Measurements from ENCODE around the gene ASPSCR1.
"Not testable (repeated sequence)": the region's sequence is repeated elsewhere in the genome, so short reads cannot be mapped to it uniquely, and the experiment has no call there.

ASPSCR1 gene

GRCh38 chr17:82024859-82025258 is 47.4 kb downstream of the ASPSCR1 start:
- no peak for DNase-seq (ENCODE audit: low read depth)

- no peak for DNase-seq (ENCODE audit: low read depth)
These were observed 48.1 kb downstream of the ASPSCR1 start for GRCh38 chr17:82025401-82026107.

- no peak for DNase-seq (ENCODE audit: low read depth)
These were observed 50.8 kb downstream of the ASPSCR1 start for GRCh38 chr17:82028246-82028645.

- DNase-seq (ENCODE audit: low read depth) = no peak
These were observed 51.5 kb downstream of the ASPSCR1 start for GRCh38 chr17:82028966-82029365.

GRCh38 chr17:82029391-82029790 is 52.0 kb downstream of the ASPSCR1 start:
- DNase-seq (ENCODE audit: low read depth) = no peak

- no peak for DNase-seq (ENCODE audit: low read depth)
These were observed 52.6 kb downstream of the ASPSCR1 start for GRCh38 chr17:82029990-82030469.

GRCh38 chr17:82030470-82031302 is 53.3 kb downstream of the ASPSCR1 start:
- DNase-seq (ENCODE audit: low read depth) = peak; percentile 47

- no peak for DNase-seq (ENCODE audit: low read depth)
These were observed 54.0 kb downstream of the ASPSCR1 start, which contains the start of gene RAC3 for GRCh38 chr17:82031303-82031884. TSS of gene RAC3 (plus strand) at chr17:82031678. CDS start at chr17:82031762, 84 bp downstream.

- DNase-seq (ENCODE audit: low read depth) = no peak
These were observed 54.6 kb downstream of the ASPSCR1 start for GRCh38 chr17:82031885-82032627.

GRCh38 chr17:82033359-82034085 is 56.1 kb downstream of the ASPSCR1 start:
- no peak for DNase-seq (ENCODE audit: low read depth)

GRCh38 chr17:82034371-82035011 is 57.1 kb downstream of the ASPSCR1 start:
- DNase-seq (ENCODE audit: low read depth) = no peak

- no peak for DNase-seq (ENCODE audit: low read depth)
These were observed 58.1 kb downstream of the ASPSCR1 start for GRCh38 chr17:82035488-82035887.

GRCh38 chr17:82035956-82036633 is 58.7 kb downstream of the ASPSCR1 start:
- DNase-seq (ENCODE audit: low read depth) = no peak

- no peak for DNase-seq (ENCODE audit: low read depth)
These were observed 59.2 kb downstream of the ASPSCR1 start for GRCh38 chr17:82036634-82037091.

GRCh38 chr17:82037092-82037888 is 59.9 kb downstream of the ASPSCR1 start, which contains the start of gene DCXR:
TSS of gene DCXR (minus strand) at chr17:82037697. CDS start at chr17:82037682, 15 bp downstream.
- peak; percentile 89 for DNase-seq (ENCODE audit: low read depth)

GRCh38 chr17:82037889-82038195 is 60.4 kb downstream of the ASPSCR1 start:
- DNase-seq (ENCODE audit: low read depth) = no peak

GRCh38 chr17:82038796-82039409 is 61.5 kb downstream of the ASPSCR1 start:
- DNase-seq (ENCODE audit: low read depth) = not testable (repeated sequence)

GRCh38 chr17:82039695-82040299 is 62.4 kb downstream of the ASPSCR1 start:
- no peak for DNase-seq (ENCODE audit: low read depth)
